Astrocyte (in vitro differentiated cells and primary cell): Measurements from ENCODE around the gene FSIP1.

Experiments used
- CTCF ChIP-seq: IDR thresholded peaks from 2 replicates; pipeline ENCODE4 v1.5.1; 2011; ENCODE audit warnings: low read depth, mild to moderate bottlenecking, inconsistent platforms, low read length, moderate library complexity; ENCODE audit not compliant: insufficient read depth
- EZH2 ChIP-seq: IDR thresholded peaks from 2 replicates; pipeline ENCODE4 v1.6.1; 2012; ENCODE audit warnings: mild to moderate bottlenecking, low read length, inconsistent platforms; ENCODE audit not compliant: insufficient read depth

- TF ChIP-seq EZH2: no peak
- TF ChIP-seq CTCF: no peak
These were observed 138.9 kb downstream of the FSIP1 start for GRCh38 chr15:39643727-39644126.
